EH (cell line): ENCODE measurements around the gene CCDC127.
"Not testable (repeated sequence)": the region's sequence is repeated elsewhere in the genome, so short reads cannot be mapped to it uniquely, and the experiment has no call there.

Experiments used
- DNase-seq: peaks from one replicate; pipeline ENCODE4 v3.0.0-alpha.2; 2015; ENCODE audit warnings: low read depth

The CCDC127 gene, protein sequence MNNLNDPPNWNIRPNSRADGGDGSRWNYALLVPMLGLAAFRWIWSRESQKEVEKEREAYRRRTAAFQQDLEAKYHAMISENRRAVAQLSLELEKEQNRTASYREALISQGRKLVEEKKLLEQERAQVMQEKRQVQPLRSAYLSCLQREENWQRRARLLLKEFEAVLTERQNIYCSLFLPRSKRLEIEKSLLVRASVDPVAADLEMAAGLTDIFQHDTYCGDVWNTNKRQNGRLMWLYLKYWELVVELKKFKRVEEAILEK

DNA sequence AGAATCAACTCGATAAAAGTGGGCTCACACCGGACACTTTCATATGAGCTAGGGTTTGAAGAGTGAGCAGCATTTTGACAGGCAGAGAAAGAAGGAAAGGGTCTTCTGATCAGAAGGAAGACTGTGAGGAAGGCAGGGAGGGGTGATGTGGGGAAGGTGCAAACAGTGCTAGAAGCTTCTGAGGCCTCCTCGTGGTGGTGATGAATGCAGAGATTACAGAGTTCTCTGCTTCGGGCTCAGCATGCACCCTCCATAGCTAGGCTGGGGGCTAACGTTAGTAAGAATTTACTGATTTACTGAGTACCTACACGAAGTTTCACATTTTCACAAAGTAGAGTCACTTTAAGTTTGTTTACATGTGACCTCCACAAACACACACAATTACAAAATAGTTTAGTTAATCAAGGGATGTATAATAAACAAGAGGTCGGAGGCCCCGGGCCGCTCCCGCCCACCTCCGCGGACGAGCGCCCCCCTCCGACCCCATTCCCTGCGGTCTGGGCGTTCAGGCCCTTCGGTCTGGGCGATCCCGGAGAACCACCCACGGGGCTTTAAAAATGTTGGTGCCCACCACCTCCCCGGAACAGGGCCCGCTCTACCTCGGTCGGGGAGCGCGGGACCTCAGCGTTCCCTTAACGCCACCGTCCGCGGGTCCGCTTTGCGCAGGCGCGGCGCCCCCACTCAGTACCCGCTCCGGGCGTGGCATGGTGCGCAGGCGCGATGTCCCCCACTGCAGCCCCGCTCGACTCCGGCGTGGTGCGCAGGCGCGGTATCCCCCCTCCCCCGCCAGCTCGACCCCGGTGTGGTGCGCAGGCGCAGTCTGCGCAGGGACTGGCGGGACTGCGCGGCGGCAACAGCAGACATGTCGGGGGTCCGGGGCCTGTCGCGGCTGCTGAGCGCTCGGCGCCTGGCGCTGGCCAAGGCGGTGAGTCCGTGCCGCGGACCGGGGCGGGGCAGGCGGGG, at the start of gene CCDC127, which contains the start of gene SDHA:
CCDC127 (minus strand) TSS at position 660 of the 963 bp plus-strand sequence. CDS start 1,304 bp downstream, outside the sequence.
SDHA (plus strand) TSS at position 827 of the 963 bp plus-strand sequence; CDS start at position 863, 36 bp downstream.
- peak; percentile 93 for DNase-seq

DNA sequence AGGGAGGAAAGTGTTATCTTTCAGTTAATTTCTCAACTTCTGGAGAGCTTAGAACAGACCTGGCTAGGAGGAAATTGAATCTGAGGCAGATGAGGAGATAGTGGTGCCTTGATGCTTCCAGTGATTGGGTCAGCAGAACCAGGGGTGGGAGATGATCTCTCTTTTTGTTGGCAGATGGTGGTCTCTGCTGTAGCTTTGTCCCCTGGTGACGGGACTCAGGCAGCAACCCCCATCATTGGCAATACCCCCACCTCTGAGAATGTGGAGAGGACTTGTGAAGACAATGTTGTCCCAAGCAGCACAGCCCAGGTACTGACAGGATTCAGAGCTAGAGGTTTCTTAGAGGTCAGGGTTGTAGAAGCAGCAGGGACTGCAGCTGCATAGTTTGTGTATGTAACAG, 49.8 kb upstream of the CCDC127 start:
- no peak for DNase-seq

DNA sequence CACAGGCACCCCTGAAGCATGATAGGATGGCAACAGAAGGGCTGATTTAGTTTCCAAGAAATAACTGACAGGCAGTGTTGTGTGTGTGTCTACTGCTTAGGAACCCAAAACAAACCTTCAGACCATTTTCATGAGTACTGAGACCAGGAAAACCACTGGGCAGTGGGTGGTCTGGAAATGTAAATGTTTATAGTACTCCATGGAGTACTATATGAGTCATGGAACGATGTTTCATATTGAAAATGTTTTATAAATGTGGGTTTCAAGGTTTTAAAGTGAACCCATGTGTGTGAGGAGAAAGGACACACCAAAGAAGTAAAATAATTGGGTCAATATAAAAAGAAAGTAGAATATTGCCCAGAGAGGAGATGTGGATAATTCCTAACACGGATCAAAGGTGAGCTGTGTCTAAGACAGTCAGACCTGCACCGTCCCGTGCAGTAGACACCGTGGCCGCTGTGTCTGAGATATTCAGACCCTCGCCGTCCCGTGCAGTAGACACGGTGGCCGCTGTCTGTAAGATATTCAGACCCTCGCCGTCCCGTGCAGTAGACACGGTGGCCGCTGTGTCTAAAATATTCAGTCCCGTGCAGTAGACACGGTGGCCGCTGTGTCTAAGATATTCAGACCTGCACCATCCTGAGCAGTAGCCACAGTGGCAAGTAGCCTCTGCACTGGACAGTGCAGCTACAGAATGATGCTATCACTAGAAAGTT, 48.5 kb upstream of the CCDC127 start:
- peak; percentile 69 for DNase-seq

DNA sequence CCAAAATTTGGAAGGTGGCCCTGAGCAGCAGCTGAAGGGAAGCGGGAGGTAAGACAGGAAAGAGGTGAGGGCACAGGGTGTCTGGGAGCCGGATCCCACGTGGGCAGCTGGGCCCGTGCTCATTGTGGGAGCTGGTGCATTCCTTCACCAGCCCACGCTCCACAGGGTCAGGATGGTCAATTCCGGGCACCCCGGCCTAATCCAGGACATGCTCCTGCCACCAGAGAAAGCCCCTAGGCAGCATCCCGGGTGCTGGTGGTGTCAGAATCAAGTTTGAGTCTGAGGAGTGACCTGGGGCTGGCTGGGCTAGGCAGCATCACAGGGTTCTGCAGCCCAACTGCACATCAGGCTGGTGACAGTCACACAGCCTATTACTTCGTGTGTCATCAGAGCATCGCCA, 46.4 kb upstream of the CCDC127 start:
- DNase-seq: no peak

DNA sequence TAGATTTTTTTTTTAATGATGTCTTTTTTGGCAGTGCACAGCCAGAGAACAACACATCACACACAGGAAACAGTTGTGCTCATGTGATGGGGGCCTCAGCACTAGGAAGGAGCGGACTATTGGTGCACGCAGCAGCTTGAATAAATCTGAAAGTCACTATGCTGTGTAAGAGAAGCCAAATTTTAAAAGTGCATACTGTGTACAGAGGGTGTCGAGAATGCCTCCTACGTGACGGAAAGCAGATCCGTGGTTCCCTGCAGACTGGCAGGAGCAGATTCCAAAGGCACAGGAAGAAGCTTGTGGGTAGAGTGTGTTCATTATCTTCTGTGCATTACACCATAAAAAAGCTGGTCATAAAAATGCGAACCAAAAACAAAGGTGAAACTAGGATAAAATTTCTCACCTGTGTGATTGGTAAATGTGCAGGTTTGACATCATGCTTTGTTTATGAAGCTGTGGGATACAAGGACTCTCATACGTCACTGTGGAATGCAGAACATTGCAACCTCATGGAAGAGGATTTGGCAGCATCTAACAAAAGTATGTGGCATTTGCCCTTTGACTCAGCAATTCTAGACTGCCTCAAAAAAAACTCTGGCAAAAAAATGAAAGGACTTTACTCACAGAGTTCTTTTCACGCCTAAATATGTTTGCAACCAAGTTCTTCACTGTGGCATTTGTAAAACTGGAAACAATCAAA, 45.5 kb upstream of the CCDC127 start:
- peak; percentile 97 for DNase-seq

DNA sequence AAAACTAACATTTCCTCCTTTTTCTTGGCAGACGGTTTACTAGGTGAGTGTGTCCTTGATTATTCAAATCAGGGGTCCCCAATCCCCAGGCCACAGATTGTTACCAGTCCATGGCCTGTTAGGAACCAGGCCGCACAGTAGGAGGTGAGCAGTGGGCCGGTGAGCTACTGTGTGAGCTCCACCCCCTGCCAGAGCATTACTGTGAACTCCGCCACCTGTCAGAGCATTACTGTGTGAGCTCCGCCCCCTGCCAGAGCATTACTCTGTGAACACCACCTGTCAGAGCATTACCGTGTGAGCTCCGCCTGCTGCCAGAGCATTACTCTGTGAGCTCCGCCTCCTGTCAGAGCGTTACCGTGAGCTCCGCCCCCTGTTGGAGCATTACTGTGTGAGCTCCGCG, 39.2 kb upstream of the CCDC127 start:
- no peak for DNase-seq

DNA sequence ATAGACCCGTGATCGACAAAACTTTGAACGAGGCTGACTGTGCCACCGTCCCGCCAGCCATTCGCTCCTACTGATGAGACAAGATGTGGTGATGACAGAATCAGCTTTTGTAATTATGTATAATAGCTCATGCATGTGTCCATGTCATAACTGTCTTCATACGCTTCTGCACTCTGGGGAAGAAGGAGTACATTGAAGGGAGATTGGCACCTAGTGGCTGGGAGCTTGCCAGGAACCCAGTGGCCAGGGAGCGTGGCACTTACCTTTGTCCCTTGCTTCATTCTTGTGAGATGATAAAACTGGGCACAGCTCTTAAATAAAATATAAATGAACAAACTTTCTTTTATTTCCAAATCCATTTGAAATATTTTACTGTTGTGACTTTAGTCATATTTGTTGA, 38.4 kb upstream of the CCDC127 start:
- DNase-seq: not testable (repeated sequence)

DNA sequence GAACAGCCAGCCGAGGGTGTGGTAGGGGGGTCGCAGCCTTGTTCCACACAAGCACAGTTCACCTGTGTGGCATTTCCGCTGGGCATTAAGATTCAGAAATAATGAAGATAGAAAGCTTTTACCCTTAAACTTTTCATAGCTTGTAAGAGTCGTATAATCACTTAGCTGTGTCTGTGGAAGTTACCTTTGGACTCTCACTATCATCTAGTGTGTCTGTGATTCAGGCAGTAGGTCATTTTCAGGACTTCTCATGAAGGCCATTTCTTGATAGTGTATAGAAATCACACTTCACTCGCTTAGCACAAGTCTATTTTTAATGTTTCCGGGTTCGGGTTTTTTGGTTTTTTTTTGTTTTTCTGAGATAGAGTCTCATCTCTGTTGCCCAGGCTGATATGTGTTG, 37.2 kb upstream of the CCDC127 start:
- not testable (repeated sequence) for DNase-seq

DNA sequence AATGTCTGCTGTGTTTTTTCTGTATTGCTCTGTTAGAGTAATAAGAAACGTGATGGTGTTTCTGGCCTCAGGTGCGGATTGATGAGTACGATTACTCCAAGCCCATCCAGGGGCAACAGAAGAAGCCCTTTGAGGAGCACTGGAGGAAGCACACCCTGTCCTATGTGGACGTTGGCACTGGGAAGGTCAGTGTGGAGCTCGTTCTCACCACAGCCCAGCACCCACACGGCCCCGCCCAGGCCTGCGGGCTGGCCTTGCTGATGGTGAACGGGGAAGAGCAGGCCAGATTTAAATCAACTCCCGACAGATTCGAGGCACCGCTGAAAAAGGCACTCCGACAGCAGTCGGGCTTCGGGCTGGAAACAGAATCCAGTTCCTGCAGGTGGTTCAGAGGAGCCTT, 36.4 kb upstream of the CCDC127 start:
- not testable (repeated sequence) for DNase-seq

DNA sequence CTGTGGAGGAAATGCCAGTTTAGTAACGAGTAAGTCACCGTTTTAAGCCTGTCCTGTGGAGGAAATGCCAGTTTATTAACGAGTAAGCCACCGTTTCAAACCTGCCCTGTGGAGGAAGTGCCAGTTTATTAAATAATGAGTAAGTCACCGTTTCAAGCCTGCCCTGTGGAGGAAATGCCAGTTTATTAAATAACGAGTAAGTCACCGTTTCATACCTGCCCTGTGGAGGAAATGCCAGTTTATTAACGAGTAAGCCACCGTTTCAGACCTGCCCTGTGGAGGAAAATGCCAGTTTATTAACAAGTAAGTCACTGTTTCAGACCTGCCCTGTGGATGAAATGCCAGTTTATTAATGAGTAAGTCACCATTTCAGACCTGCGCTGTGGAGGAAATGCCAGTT, 34.6 kb upstream of the CCDC127 start:
- DNase-seq: no peak

DNA sequence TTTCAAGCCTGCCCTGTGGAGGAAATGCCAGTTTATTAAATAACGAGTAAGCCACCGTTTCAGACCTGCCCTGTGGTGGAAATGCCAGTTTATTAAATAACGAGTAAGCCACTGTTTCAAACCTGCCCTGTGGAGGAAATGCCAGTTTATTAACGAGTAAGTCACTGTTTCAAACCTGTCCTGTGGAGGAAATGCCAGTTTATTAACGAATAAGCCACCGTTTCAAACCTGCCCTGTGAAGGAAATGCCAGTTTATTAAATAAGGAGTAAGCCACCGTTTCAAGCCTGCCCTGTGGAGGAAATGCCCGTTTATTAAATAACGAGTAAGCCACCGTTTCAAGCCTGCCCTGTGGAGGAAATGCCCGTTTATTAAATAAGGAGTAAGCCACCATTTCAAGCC, 34.0 kb upstream of the CCDC127 start:
- DNase-seq: not testable (repeated sequence)

DNA sequence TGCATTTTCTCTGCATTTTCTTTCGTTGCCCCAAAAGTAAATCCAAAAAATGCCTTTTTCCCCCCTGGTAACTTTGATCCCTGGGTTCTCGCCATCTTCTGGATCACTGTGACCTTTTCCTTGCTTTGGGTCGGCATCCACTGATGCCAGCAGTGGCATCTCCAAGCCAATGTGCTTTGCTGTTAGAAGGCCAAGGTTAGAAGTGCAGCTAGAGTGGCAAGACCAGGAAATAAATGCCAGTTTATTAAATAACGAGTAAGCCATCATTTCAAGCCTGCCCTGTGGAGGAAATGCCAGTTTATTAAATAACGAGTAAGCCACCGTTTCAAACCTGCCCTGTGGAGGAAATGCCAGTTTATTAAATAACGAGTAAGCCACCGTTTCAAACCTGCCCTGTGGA, 33.6 kb upstream of the CCDC127 start:
- DNase-seq: not testable (repeated sequence)

DNA sequence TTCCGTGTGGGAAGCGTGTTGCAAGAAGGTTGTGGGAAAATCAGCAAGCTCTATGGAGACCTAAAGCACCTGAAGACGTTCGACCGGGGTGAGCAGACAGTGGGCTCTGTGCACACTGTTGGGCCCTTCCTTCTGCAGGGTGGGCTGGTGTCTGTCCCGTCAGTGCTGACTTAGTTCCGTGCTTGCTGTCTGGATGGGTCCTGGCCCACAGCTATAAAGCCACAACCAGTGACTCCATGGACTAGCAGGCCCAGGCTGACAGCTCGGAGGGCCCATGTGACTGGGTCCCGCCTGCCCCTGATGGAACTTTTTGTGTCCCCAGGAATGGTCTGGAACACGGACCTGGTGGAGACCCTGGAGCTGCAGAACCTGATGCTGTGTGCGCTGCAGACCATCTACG, 33.1 kb upstream of the CCDC127 start:
- DNase-seq: not testable (repeated sequence)

DNA sequence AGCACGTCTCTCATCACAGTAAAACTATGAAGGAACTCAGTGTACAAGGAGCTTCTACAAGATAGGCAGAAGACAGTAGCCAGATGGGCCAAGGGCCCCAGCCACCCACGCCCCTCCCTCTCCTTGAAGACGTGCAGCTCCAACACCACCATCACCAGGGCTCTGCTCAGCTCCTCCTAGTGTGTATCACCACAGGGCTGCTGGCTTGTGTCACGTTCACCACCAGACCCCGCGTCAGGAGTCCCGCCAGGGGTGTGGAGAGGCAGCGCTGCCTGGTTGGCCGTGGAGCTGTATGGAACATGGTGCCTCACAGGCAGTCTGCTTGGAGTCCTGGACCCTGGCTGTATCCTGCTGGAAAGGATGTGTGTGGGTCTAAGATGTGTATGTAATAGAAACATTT, 32.4 kb upstream of the CCDC127 start:
- not testable (repeated sequence) for DNase-seq

DNA sequence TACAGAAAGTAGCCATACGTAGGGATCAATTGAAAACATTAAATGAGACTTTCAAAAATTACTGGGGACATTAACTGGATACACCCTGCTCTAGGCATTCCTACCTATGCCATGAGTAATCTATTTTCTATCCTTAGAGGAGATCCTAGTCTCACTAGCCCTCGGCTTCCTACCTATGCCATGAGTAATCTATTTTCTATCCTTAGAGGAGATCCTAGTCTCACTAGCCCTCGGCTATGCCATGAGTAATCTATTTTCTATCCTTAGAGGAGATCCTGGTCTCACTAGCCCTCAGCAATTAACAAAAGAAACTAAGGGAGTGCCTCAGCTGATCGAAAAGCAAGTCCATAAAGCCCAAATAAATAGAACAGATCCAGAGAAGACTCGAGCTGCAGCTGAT, 27.8 kb upstream of the CCDC127 start:
- peak; percentile 20 for DNase-seq

DNA sequence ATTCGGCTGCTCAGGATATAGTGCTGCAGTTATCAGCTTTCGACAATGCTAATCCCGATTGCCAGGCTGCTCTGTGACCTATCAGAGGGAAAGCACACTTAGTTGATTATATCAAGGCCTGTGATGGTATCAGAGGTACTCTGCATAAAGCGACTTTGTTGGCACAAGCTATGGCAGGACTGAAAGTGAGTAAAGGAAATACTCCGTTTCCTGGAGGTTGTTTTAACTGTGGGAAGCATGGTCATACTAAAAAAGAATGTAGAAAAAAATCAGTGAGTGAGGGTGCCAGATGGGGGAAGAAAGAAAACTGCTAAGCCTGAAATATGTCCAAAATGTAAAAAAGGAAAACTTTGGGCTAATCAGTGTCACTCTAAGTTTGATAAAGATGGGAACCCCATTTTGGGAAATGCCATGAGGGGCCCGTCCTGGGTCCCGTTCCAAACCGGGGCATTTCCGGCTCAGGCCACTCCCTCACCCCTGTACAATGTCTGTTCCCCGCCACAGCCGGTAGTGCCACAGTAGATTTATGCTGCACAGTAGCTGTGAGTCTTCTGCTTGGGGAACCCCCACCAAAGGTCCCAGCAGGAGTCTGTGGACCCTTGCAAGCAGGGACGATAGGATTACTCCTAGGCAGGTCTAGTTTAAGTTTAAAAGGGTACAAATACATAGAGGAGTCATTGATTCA, 25.9 kb upstream of the CCDC127 start:
- not testable (repeated sequence) for DNase-seq

DNA sequence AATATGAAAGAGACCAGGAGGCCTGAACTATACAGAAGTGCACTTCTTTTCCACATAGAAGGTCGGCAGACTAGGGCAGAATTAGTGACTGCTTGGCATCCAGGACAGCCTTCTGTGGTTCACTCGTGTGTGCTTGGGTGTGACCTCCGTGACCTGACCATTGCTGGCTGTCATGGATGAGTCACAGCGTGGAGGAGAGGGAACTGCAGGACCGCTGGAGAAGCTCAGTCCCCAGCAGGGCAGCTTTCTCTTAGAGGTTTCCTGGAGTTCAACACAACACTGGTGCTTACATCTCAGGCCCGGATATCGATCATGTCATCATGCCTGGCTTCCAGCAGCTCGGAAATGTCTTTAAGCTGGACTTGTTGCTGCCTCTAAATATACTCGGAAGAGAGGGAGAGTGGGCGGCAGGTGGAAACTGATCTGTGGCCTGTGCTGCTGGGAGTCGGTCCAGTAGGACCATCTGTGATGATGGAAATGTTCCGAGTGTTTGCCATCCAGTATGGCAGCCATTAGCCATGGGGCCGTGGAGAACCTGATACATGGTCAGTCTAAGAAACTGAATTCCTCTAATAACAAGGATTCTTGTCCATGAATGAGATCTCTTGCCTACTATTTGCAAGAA, 23.2 kb upstream of the CCDC127 start:
- DNase-seq: peak; percentile 29

DNA sequence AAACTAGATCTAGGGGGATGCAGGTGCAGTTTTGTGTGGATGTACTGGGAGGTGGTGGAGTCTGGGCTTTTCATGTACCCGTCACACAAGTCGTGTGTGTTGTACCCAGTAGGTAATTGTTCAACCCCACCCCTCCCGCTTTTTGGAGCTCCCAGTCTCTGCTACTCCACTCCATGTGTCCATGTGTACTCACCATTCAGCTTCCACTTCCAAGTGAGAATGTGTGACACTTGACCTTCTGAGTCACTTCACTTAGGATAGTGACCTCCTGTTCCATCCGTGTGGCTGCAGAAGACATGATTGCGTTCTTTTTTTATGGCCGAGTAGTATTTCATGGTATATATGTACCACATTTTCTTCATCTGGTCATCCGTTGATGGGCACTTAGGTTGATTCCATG, 22.6 kb upstream of the CCDC127 start:
- DNase-seq: not testable (repeated sequence)

DNA sequence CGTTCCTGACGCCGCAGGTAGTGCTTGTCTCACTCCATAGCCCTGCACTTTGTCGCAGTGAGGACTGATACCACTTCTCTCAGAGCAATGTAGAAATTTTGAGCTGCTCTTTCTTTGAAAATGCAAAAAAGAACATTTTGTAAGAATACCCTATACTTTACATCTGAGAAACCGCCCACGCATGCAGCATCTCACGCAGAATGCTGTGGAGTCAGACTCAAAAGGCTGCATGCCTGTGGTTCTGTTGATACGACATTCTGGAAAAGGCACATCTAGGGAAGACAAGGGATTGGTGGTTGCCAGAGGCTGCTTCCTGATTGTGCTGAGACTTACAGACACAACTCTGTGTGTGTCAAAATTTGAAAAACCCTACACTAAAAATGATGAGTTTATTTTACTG, 20.0 kb upstream of the CCDC127 start:
- DNase-seq: not testable (repeated sequence)

DNA sequence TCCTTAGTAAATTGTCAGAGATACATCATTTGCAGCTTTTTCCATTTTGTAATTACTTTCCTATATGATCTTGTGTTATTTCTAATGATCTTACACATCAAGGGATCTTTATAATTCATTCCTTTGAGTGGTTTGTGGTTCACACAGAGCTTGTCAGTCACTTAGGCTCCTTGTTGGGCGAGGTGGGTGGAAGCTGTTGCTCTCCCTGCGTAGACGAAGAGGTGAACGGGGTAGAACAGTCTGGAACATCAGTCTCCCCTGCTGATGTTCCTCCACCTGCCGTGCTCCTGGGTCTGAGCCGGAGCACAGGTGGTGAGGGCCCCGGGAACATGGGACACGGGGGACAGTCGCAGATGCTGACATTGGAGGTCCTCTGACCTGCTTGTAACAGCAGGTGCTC, 17.6 kb upstream of the CCDC127 start:
- DNase-seq: not testable (repeated sequence)

DNA sequence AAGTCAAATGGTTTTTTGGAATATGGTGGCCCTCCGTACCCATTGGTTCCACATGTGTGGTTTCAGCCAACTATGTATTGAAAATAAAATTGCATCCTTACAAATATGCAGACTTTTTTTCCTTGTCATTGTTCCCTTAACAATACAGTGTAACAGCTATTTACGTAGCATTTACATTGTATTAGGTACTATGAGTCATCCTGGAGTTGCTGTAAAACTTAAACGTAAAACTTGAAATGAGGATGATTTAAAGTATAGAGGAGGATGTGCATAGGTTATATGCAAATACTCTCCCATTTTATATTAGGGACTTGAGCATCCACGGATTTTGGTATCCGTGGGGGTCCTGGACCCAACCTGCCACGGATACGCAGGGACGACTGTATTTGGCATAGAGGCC, 16.5 kb upstream of the CCDC127 start:
- no peak for DNase-seq
